Stimulated activated CD4-positive, alpha-beta T cell treated with anti-CD3 and anti-CD28 coated beads, Interleukin-15, amount 100 ng/mL, for 1 hour (primary cell): Measurements from ENCODE around the gene DGAT2.
"Not testable (repeated sequence)": the region's sequence is repeated elsewhere in the genome, so short reads cannot be mapped to it uniquely, and the experiment has no call there.

Experiments
- DNase-seq, 2 donors: peaks; one replicate each; pipeline ENCODE4 v3.0.0-alpha.2; 2020; ENCODE audit warnings: low read depth in 1 of 2, low spot score in 1 of 2

The DGAT2 gene

GRCh38 chr11:75748729-75749273 is 19.8 kb upstream of the DGAT2 start:
- not testable (repeated sequence) for DNase-seq

GRCh38 chr11:75754933-75755332 is 13.6 kb upstream of the DGAT2 start:
- not testable (repeated sequence) for DNase-seq

DNA sequence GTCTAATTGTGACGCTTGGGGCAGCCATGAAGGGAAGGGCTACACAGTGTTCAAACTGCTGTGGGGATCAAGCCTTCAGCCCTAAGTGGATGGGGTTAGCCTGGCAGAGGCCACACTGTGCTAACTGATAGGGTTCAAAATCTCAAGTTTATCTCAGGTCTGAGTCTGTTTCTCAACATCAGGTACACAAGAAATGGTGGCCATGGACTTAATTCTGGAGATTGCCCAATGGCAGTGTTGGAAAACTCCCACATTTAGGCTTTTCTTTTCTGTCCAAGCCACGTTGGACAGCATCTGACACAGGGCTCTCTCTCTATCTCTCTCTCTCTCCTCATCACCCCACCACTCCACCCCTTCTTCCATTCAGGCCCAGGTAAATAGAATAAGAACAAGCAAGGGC is 10.9 kb upstream of the DGAT2 start:
- DNase-seq: no peak

GRCh38 chr11:75759832-75760231 is 8.7 kb upstream of the DGAT2 start:
- no peak for DNase-seq

GRCh38 chr11:75760243-75760642 is 8.3 kb upstream of the DGAT2 start:
- DNase-seq: no peak

DNA sequence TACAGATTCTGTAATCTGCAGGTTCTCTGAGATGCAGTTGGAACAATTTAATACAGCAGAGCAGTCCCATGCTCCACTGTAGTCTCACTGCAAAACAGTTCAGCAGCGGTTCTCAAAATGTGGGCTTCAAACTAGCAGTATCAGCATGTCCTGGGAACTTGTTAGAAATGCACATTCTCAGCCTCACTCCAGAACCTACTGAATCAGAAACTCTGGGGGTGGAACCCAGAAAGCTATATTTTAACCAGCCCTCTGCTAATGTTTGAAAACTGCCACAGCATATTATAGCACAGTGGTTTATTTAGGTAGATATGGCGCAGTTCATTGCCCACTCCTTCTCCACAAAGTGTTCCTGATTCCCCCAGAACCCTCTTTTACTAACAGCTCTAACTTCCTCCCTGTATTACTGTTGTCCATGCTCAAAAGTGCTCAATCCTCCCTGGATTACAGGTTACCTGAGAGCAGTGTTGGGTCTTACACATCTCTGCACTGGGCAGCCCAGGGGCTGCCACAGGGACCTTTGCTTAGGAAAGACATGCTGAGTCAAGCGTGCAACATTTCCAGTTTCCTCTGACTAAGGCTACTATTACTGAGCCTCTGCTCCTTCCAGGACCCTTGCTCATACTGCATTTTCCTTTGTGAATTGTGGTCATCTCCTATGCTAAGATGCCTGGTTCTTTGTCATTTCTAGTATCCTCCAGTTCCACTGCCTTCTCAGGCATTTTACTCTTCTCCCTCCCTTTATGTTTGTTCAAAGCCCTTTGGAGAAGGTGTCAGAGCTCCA is 7.7 kb upstream of the DGAT2 start:
- DNase-seq: no peak

DNA sequence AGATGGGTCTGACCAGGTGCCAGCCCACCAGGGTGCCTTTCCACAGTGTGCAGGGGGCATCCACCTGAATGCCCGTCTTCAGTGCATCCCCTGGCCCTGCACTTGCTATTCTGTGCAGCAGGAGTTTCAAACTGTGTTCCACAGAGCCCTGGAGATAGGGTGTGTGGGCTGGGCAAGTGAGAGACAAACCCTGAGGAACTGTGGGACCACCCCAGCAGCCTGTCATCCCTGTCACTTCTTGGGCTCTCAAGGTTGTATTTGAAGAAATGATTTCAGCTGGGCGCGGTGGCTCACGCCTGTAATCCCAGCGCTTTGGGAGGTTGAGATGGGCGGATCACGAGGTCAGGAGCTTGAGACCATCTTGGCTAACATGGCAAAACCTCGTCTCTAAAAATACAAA is 6.4 kb upstream of the DGAT2 start:
- no peak for DNase-seq

DNA sequence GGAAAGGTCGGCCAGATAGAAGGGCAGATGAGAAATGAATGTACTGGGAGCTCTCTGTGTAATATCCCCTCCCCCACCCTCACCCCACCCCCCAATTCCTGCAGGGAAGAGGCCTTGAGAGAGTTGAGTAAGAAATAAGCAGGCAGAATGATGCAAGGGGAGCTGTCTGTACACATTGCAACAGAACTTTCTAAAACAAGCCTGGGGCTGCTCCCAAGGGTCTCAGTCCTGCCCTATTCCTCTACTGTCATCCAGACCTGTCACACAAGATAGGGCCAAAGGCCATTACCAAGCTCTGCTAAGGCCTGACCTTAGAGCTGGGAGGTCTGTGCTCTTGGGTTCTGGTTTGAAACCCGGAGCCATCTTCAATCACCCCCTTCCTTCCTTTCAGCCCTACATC is 5.7 kb upstream of the DGAT2 start:
- DNase-seq: no peak

- DNase-seq: no peak
Observed at GRCh38 chr11:75763846-75764245, 4.7 kb upstream of the DGAT2 start.

GRCh38 chr11:75765116-75765515 is 3.5 kb upstream of the DGAT2 start:
- no peak for DNase-seq

GRCh38 chr11:75766443-75767227 is 1.9 kb upstream of the DGAT2 start:
- DNase-seq: no peak

DNA sequence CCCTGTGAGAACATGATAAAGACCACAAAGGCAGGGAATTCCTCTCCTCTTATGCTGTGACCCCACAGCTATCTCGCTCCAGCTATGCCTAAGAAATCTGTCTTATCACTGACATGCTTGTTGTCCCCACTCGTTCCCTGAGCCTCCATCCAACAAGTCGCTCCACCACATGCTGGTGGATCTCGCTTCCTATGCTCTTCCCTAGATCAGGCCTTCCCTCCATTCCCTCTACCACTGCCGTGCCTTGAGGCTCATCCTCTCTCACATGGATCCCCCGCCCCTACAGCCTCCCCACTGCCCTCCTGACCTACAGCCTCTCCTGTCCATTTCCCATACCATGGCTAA is 1.4 kb upstream of the DGAT2 start:
- DNase-seq: no peak

DNA sequence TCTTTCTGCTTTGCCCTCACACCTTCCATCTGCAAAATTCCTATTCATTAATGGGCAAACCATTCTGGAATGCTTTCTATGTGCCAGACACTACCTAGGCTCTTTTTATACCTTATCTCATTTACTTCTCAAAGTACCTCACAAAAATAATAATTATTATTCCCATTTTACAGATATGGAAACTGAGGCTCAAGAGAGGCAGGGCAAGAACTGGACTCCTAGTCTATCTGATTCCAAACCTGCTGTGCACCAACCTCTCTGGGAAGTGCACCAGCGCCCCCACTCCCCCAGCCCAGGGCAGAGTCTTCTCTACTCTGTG is 826 bp upstream of the DGAT2 start:
- DNase-seq: no peak

DNA sequence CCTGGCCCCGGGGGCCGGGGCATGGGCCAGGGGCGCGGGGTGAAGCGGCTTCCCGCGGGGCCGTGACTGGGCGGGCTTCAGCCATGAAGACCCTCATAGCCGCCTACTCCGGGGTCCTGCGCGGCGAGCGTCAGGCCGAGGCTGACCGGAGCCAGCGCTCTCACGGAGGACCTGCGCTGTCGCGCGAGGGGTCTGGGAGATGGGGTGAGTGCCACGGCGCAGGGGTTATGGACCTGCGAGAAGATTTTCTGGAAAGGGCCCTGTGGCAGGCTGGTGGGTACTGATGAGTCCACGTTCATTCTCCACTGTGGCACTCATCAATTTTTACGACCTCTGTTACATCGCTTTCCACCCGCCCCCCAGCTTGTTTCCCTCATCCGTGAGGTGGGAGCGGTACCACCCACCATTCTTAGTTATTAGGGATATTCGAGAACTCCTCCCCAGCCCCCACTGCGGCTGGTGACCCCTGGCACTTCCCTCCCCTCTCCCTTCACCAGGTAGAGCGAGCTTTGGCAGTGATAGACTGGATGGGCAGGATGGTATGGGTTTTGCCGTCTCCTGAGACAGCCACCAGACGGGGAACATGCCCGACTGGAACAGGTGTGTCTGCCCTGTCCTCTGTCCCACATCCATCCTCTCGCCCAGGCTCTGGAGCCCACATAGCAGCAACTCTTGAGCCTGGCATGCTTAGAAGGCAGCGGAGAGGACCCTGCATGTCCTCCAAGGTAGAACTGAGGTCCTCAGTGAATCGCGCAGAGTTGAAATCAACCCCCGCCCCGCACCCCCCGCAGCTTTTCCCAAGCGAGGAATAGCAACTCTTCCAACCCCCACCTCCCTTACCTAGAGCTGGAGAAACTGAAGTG is 562 bp downstream of the DGAT2 start:
- no peak for DNase-seq

- no peak for DNase-seq
Observed at GRCh38 chr11:75770102-75770501, 1.5 kb downstream of the DGAT2 start.

DNA sequence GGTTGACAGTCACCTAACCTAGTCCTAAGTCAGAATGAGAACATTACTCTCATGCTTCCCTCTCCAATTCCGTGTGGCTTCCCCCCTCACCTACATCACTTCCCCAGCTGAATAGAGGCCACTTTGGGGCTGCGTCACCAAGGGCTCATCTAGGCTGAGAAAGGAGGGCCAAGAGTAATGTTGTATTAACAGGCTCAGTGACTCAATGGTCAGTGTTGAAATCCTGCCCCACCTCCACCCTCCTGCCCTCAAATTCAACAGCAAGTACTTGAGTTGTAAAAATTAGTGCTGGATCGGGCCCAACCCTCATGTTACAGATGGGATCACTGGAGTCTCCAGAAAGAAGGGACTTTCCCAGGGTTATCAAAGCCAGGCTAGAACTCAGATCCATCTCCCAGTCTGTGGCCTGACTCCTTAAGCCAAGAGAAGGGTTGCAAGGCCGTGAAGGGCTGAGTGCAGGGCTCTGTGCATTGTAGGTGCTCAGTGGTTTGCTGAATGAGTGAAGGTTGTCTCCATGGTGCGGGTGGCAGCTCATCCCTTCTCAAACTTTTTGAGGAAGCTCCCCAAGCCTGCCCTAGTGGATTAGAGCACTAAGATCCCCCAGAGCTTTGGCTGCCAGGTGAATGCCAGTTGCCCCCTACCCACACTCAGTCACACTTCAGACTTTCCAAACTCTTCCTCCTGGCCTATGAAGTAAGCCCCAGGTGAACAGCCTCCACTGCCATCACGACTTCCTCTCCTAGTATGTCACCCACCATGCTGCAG is 3.2 kb downstream of the DGAT2 start:
- no peak for DNase-seq

DNA sequence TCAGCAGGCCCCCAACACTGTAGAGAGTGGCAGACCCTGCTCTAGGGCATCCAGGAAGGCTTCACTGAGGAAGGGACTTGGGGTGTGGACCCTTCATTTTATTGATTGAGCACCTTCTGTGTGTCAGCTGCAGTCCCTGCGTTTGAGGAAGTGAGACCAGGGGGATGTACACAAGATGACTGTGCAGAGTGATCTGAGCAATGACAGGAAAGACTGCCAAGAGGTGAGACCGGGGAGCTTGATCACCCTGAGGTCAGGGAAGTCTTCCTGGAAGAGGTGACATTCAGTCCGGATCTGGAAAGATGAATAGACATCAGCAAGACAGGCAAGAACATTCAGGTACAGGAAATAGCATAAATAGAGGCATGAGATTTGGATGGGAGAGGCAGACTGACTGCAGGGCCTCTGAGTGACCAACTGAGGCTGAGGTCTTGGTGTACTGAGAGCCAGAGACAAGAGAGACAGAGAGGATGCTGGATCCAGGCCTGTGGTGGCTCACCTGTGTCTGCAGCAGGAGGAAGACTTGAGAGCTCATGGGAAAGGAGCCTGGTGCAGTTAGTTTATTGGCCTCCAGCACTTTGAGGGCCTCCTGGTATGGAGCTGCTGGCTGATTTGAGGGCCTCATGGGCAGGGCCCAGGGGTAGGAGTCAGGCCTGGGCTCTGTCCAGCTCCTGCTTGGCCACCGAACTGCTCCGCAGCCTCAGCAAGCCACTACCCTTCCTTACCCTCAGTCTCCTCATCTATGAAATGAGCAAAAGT is 5.2 kb downstream of the DGAT2 start:
- DNase-seq: no peak

GRCh38 chr11:75775056-75775455 is 6.5 kb downstream of the DGAT2 start:
- no peak for DNase-seq

DNA sequence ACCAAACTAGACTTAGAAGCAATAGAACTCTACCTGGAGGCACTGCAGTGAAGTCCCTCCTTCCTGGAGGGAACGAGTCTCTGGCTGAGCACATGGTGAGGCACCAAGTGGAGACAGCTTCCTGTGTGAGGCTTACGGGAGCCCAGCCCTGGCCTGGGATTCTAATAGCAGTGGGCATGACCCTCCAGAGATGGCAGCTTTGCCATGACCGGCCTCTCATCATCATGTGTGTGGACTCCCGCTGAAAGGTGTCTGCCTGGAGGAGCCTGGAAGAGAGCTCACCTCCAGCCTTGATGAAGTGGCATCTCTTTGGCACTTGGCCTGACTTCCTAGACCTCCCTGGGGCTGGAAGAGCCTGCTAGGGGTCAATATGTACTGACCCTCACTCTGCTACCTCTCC is 8.0 kb downstream of the DGAT2 start:
- no peak for DNase-seq

DNA sequence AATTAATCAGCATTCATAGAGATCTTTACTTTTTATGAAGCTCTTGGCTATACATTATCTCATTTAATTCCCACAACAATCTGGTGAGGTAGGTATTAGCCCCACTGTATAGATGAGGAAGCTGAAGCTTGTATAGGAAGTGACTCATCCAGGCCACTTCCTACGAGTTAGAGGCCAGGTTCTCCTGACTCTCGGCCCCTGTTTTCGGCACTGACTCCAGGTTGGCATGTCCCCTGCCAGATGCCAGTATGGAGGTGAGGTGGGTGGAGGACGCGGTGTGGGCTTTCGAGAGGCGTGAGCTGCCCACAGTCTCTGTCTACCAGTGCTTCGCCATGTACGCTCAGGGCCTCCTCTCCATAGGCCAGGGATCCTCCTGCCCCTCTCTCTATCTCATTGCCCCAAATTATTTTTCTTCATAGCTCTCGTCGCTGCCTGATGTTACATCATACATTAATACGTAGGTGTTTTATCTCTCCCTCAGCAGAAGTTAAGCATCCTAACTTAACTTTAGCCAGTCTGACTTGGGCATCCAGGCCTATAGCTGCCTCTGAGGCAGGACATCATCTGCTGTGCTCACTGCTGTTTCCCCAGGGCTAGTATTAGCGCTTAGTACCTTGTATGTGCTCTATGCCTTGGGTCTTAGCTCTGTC is 9.0 kb downstream of the DGAT2 start:
- no peak for DNase-seq
